Natural killer cell (primary cell): Measurements from ENCODE around the gene PLBD2. TPM values are rescaled to one million over a fixed set of nuclear protein-coding genes. Genes with fewer than 3 reads are reported as not detected.

Experiments used
- ATAC-seq, 3 donors: fragments of 150-1000 bp in 2 of 3; fragments of 200-7000 bp in 1 of 3; cut with Tn5 transposase; 1 replicate in 1 of 3; 2 replicates in 2 of 3; pipeline ENCODE4 v1.10.0; 2021; ENCODE audit warnings: mild to moderate bottlenecking in 2 of 3, moderate library complexity in 2 of 3
- DNase-seq, 2 donors: peaks; one replicate each; pipeline versions ENCODE4 v3.0.0 to v3.0.0-alpha.2; 2013 to 2021; ENCODE audit warnings: mixed read lengths in 1 of 2
- H3K27ac ChIP-seq: one replicate; pipeline ENCODE4 v1.5.1; 2013; ENCODE audit warnings: mild to moderate bottlenecking, low read length
- H3K27me3 ChIP-seq: one replicate; pipeline ENCODE4 v1.6.1; 2013; ENCODE audit warnings: low read length; ENCODE audit not compliant: control insufficient read depth, insufficient read depth
- H3K36me3 ChIP-seq: one replicate; pipeline ENCODE4 v1.6.1; 2013; ENCODE audit warnings: low read length; ENCODE audit not compliant: control insufficient read depth, insufficient read depth
- H3K4me1 ChIP-seq: one replicate; pipeline ENCODE4 v1.6.1; 2013; ENCODE audit warnings: low read length; ENCODE audit not compliant: control insufficient read depth, insufficient read depth
- H3K4me3 ChIP-seq: one replicate; pipeline ENCODE4 v1.5.1; 2013; ENCODE audit warnings: low read length
- H3K9me3 ChIP-seq: one replicate; pipeline ENCODE4 v1.6.1; 2013; ENCODE audit warnings: low read length; ENCODE audit not compliant: control insufficient read depth, insufficient read depth
- H3K27ac Mint-ChIP-seq, 2 donors: one replicate each; pipeline ENCODE4 v1.8.0; 2022; ENCODE audit warnings: mild to moderate bottlenecking in 2 of 2, mixed read lengths in 2 of 2, moderate library complexity in 1 of 2
- H3K27me3 Mint-ChIP-seq, 2 donors: one replicate each; pipeline ENCODE4 v1.8.0; 2022; ENCODE audit warnings: low read depth in 2 of 2, mixed read lengths in 2 of 2
- H3K36me3 Mint-ChIP-seq: one replicate; pipeline ENCODE4 v1.8.0; 2022; ENCODE audit warnings: mixed read lengths
- H3K4me1 Mint-ChIP-seq, 2 donors: one replicate each; pipeline ENCODE4 v1.8.0; 2022; ENCODE audit warnings: mixed read lengths in 2 of 2
- H3K4me3 Mint-ChIP-seq: one replicate; pipeline ENCODE4 v1.8.0; 2022; ENCODE audit warnings: mild to moderate bottlenecking, moderate library complexity, mixed read lengths
- H3K9me3 Mint-ChIP-seq, 2 donors: one replicate each; pipeline ENCODE4 v1.8.0; 2022; ENCODE audit warnings: mixed read lengths in 2 of 2
- CTCF ChIP-seq: fragments of 200-600 bp; IDR thresholded peaks from one replicate; pipeline ENCODE4 v1.8.0; 2022; ENCODE audit warnings: antibody characterized with exemption
- WGBS: methylation state at CpG from one replicate; pipeline ENCODE4 v1.1.7; 2013; ENCODE audit warnings: missing lambda C conversion rate; ENCODE audit not compliant: insufficient coverage; 5-methylcytosine and 5-hydroxymethylcytosine counted together
- intact Hi-C: fragments of 100-400 bp; cut with micrococcal nuclease; formaldehyde crosslinking; loops from one replicate; pipeline ENCODE4 v1.14.2; 2022
- total RNA-seq, 4 donors: library from RNA; stranded (reverse); fragments of 120-200 nt in 1 of 4; gene quantifications; one replicate each; pipeline versions ENCODE4 v1.2.3 to v1.2.4, GENCODE V29; 2013 to 2022

PLBD2 gene
- total RNA-seq, 3 donors from 2014 or later (not counting 1 experiment from before 2014, with no cell fraction given), result 15.5 to 18.1 (median 16.3) TPM

- no peaks in the 10 kb centered on the region for H3K4me1 ChIP-seq
- H3K36me3 ChIP-seq, result no peaks in the 10 kb centered on the region
- DNase-seq, result no peak
- TF ChIP-seq CTCF, result no peak
- no peaks in the 10 kb centered on the region for H3K4me1 Mint-ChIP-seq
- 89% methylated on average over 12 of the region's 13 CpGs for WGBS
- no peak overlapping the region for H3K4me3 Mint-ChIP-seq
- no peak overlapping the region for H3K27ac Mint-ChIP-seq
- intact Hi-C loops, result no loop called here
- H3K27me3 Mint-ChIP-seq, result peaks cover 0 to 6% of the 10 kb centered on the region in 2 donors
- H3K36me3 Mint-ChIP-seq, result no peaks in the 10 kb centered on the region
- no peak overlapping the region for H3K4me3 ChIP-seq
- no peaks in the 10 kb centered on the region for H3K9me3 ChIP-seq
- ATAC-seq, result no peak
- no peak overlapping the region for H3K27ac ChIP-seq
- H3K9me3 Mint-ChIP-seq, result no peaks in the 10 kb centered on the region
- H3K27me3 ChIP-seq, result no peaks in the 10 kb centered on the region
Measured at GRCh38 chr12:113401066-113402000, 42.9 kb downstream of the PLBD2 start.

GRCh38 chr12:113402586-113403260, 44.3 kb downstream of the PLBD2 start:
- intact Hi-C loops, result no loop called here
- H3K27me3 Mint-ChIP-seq, result peaks cover 0 to 6% of the 10 kb centered on the region in 2 donors
- Histone ChIP-seq H3K27ac (no peak overlapping the region), H3K9me3 (no peaks in the 10 kb centered on the region), H3K4me3 (no peak overlapping the region), H3K4me1 (no peaks in the 10 kb centered on the region), H3K27me3 (no peaks in the 10 kb centered on the region), H3K36me3 (no peaks in the 10 kb centered on the region)
- no peaks in the 10 kb centered on the region for H3K9me3 Mint-ChIP-seq
- DNase-seq (no peak), ATAC-seq (no peak)
- 93% methylated on average over 23 of the region's 23 CpGs for WGBS
- no peaks in the 10 kb centered on the region for H3K4me1 Mint-ChIP-seq
- no peaks in the 10 kb centered on the region for H3K36me3 Mint-ChIP-seq
- H3K4me3 Mint-ChIP-seq, result no peak overlapping the region
- H3K27ac Mint-ChIP-seq, result no peak overlapping the region
- no peak for TF ChIP-seq CTCF

GRCh38 chr12:113403435-113404415, 45.3 kb downstream of the PLBD2 start, which contains the start of gene SDS:
TSS of gene SDS (minus strand) at chr12:113403887. CDS start at chr12:113399708, 4,179 bp downstream.
- no peaks in the 10 kb centered on the region for H3K9me3 Mint-ChIP-seq
- H3K27me3 Mint-ChIP-seq, result peaks cover 0 to 6% of the 10 kb centered on the region in 2 donors
- Histone ChIP-seq H3K4me3 (no peak within 1 kb of the TSS), H3K27me3 (no peaks in the 10 kb centered on the region), H3K36me3 (no peaks in the 10 kb centered on the region), H3K9me3 (no peaks in the 10 kb centered on the region), H3K27ac (no peak within 1 kb of the TSS), H3K4me1 (no peaks in the 10 kb centered on the region)
- H3K4me1 Mint-ChIP-seq, result no peaks in the 10 kb centered on the region
- no peaks in the 10 kb centered on the region for H3K36me3 Mint-ChIP-seq
- TF ChIP-seq CTCF, result no peak
- H3K27ac Mint-ChIP-seq, result no peak within 1 kb of the TSS
- WGBS, result 16% methylated on average over 13 of the region's 14 CpGs
- no peak for ATAC-seq
- H3K4me3 Mint-ChIP-seq, result no peak within 1 kb of the TSS
- intact Hi-C loops, result no loop called here
- DNase-seq, result no peak
